Tongue (tissue), 2 donors: ENCODE results near the gene FAM210A. TPM values are rescaled to one million over a fixed set of nuclear protein-coding genes. Genes with fewer than 3 reads are reported as not detected.
A peak's percentile ranks its signal among the peaks of the same experiment; 100 is the strongest.

Source experiments
- DNase-seq: peaks from one replicate; pipeline ENCODE4 v3.0.0-alpha.2; 2015
- total RNA-seq: library from RNA; depleted of rRNA; stranded (reverse); fragments of >200 nt; gene quantifications from one replicate; pipeline ENCODE4 v1.2.3, GENCODE V29; 2014

FAM210A gene
- total RNA-seq, 1 donor from 2014 or later: 59.6 TPM

DNA sequence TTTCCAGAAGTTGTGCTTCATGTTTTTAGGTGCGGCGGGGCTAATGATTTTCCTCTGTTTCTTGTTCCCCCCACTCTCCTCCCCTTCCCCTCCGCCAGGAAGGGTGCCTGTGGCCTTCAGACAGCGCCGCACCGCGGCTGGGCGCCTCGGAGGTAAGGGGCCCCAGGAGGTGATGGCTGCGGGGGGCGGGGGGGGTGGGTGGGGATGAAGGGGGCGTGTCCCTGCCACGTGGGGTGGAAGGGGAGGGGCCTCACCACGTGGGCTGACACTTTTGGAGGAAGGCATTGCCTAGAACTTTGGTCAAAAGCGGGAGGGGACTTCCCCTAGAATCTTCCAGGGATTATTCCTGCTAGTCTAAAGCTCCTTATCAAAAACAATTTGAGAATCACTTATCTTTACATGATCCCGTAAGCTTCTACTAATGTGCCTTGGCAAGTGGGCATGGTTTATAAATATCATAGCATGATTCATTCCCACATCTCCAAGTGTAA is 83.1 kb downstream of the FAM210A start:
- DNase-seq: no peak

GRCh38 chr18:13642440-13642827 is 83.9 kb downstream of the FAM210A start:
- no peak for DNase-seq

GRCh38 chr18:13641551-13642439 is 84.6 kb downstream of the FAM210A start:
- peak; percentile 72 for DNase-seq

DNA sequence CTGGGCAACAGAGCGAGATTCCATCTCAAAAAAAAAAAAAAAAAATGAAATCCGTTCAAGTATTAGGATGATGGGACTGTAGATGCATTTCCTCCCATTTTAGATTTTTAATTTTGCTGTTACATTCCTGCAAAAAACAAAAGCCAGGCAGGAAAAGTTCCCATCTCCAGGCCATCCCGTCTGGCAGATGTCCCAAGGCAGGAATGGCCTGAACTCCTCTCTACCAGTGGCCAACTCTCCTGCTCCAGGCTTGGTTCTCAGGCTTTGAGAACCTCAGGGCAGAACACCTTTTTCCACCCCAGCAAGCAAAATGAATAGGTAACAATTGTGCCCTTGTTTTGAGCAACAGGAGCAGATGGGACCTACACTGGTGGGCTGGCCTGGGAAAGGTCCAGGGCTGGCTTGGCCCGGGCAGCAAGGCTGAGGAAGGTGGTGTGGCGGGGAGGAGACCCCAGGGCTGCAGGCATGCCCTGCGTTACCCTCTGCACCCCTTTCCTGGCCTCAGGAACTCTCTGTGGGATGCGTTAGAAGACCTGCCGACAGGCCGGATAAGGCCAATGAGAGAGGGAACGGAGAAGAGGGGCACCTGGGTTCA is 86.0 kb downstream of the FAM210A start:
- DNase-seq: no peak

DNA sequence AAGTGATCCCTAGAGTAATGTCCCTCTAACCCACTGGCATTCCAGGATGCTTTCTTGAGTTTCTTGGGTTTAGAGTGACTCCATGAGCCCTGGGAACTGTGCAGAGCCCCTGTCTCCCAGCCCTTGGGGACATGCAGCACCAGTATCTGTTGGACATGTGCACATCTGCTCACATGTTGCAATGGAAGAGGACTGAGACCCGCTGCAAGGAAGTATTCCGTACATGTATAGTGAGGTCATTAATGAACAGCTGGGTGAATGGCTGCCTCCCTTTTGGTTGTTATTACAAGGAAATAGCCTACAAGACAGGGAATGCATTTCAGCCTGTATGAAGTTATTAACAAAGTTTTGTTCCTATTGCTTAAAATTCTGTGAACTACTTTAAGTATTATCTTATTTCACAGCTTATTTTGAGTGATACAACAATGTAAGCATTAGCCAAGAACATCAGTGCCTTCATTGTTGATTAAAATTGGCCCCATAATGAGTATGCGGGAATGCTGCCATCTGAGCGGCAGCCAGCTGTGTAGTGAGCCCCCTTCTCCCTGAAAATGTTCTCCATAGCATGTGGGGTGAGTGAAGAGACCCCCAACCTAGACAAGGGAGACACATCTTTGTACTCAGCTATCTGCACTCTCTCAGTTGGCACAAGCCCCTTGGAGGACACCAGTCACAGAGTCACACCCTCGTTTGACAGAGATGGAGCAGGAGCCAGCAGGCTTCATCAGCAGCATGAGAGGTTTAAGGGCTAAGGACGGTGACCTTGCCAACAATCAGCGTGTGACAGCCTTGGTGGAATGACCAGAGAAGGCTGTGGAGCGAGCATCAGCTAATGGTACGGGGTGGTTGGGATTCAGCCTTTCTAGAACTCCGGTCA is 87.4 kb downstream of the FAM210A start:
- DNase-seq: no peak

- DNase-seq: no peak
Observed at GRCh38 chr18:13635046-13635445, 91.3 kb downstream of the FAM210A start.

GRCh38 chr18:13633700-13634099 is 92.7 kb downstream of the FAM210A start:
- no peak for DNase-seq

DNA sequence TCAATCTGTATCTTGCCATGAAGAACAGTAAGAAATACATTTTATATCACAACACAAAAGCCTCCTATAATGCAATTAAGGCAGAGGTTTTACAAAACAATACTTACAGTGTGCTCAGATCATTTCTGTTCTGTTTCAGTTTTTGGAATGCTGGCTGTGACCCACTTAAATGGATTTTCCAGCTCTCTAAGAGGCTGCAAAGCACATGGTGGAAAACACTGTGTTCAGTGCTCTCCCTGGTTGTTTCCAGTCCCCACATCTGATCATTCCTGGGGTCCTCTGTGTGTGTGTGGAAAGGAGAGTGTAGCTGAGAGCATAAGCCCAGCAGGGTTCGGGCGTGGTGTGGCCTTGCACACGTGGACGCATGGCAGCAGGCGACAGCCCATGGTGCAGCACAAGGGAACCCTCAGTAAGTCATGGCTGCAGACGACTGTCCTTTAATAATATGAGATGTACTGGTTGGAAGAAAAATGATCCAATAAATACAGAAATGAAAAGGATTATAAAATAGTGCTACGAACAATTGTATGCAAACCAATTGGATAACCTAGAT is 95.6 kb downstream of the FAM210A start:
- DNase-seq: no peak

GRCh38 chr18:13629841-13630715 is 96.3 kb downstream of the FAM210A start:
- peak; percentile 87 for DNase-seq

DNA sequence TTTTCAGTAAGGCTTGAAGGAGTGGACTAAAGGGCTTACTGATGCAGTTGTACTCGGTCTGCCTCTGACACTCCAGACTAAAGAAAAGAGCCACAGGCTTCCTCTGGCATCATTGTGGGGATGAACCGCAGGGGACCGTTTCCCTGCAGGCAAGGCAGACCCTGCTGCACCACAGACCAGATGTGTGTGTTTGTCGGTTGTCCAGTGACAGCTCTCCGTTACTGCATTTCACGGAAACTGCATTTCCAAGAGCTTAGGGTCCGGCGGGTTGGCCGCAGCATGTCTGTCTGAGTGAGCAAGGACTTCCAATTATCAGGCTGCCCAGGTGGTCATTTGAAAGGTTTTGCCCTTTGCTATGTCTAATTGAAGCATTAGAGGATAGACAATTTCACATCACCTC is 98.1 kb downstream of the FAM210A start:
- DNase-seq: no peak

DNA sequence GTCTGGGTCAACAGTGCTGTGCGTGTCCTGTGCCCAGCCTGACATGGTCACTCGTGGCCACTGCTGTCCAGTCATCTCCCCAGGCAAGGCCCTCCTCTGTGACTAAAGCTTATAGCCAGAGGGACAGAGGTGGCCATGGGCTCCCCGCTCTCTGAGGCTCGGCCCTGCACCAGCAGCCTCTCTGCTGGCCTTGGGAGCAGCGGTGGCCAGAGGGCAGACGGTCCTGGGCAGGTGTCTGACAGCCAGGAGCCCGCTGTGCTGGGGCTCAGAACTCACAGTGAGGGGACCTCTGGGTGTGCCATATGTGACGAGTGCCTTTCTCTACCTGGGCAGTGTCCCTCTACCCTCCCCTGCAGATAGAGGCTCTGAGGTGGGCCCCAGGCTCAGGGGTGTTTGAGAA is 98.7 kb downstream of the FAM210A start:
- no peak for DNase-seq

- no peak for DNase-seq
Observed at GRCh38 chr18:13626544-13626908, 99.8 kb downstream of the FAM210A start.

GRCh38 chr18:13625843-13626543 is 100.4 kb downstream of the FAM210A start:
- no peak for DNase-seq

DNA sequence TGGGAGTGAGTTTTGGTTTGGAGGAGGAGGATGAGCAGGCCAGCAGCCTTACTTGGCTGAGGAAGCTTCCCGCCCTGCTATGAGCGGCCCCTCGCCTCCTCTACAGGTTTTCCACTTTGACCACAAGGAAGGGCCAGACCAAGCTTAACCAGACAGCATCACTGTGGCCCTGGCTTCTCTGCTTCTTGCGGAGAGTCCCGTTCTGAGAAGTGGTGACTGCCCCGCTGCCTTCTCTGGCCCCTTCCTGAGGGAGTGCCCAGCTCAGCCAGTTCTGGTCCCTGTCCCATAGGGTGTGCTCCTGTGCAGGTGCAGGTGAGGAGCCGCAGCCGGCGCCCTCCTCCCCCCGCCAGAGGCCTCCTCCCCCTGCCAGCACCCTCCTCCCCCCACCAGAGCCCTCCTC is 101.0 kb downstream of the FAM210A start:
- DNase-seq: no peak

- DNase-seq: no peak
Observed at GRCh38 chr18:13624563-13625237, 101.7 kb downstream of the FAM210A start.

DNA sequence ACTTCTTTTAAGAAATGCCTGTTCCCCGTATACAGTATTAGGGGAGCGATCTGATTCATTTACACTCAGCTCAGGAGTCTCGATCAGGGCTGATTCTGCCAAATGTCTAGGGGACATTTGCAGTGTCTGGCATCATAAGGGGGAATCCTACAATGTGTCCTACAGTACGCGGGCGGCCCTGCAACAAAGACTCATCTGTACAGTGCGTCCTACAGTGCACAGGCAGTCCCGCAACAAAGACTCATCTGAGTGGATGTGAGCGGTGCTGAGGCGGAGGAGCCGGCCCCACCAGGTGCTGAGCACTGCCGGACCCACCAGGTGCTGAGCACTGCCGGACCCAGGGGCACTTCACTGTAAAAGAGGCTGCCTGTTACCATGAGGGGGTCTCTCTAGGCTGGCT is 102.5 kb downstream of the FAM210A start:
- DNase-seq: no peak

DNA sequence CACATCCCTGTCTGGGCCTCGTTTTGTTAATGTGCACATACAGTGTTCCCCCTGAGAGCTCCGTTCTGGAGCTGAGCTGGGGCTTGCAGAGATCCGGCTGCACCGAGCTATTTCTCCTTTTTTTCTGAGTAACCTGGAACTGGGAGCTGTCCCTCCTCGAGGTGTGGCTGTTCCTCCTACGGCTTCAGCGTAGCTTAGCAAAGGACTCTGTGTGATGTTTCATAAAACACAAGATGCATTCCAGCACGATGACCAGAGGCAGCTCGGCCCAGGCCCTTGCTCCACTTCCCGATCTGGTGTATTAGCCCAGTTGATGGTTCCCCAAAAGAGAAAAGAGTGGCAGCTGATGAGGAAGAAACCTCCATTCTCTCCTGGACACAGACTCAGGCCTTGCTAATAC is 103.0 kb downstream of the FAM210A start:
- DNase-seq: no peak

DNA sequence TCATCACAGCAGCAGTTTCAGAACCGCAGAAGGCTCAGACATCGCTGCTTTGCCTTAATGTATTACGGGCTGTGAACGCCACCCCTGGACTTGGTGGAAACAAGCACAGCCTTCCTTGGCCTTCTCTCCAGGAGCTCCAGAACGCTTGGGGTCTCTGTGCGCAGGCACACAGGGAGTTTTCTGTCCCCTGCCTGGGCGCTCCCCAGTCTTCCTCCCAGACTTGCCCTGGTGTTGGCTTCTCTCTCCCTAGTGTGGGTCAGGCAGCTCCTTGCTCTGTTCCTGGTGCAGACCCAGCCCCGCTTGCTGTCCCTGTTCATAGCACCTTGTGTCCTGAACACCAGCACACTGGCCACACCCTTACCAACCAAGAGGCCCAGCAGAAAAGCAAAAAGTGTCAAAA is 103.6 kb downstream of the FAM210A start:
- DNase-seq: no peak

GRCh38 chr18:13621886-13622619 is 104.3 kb downstream of the FAM210A start:
- DNase-seq: no peak
